ENCODE measurements around the gene ASAP2. TPM values are rescaled to one million over a fixed set of nuclear protein-coding genes. Genes with fewer than 3 reads are reported as not detected.

ASAP2 gene
- total and polyA plus RNA-seq, 9 of the 15 experiments (the other 6 are each of a cell fraction or from before 2014, with no cell fraction given) = 0.06 to 4.3 (median 3.1) TPM

DNA sequence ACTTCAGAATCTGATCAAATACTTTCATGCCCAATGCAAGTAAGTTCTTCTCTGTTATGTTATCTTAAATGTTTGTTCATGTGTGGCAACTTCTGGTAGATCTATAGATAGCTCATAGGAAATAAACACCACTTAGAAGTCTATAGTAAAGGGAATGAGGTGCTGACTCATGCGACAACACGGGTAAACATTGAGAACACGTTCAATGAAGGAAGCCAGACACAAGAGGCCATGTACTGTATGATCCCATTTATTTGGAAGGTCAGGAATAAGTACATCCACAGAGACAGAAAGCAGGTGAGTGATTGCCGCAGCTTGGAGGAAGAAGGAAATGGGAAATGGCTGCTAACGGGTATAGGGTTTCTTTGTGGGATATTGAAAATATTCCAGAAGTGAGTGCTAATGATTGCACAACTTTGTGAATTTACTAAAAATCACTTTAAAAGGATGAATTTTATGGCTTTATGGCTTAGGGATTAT lies 121.3 kb downstream of the ASAP2 start (continued):
- TF ChIP-seq, protein P1, sequence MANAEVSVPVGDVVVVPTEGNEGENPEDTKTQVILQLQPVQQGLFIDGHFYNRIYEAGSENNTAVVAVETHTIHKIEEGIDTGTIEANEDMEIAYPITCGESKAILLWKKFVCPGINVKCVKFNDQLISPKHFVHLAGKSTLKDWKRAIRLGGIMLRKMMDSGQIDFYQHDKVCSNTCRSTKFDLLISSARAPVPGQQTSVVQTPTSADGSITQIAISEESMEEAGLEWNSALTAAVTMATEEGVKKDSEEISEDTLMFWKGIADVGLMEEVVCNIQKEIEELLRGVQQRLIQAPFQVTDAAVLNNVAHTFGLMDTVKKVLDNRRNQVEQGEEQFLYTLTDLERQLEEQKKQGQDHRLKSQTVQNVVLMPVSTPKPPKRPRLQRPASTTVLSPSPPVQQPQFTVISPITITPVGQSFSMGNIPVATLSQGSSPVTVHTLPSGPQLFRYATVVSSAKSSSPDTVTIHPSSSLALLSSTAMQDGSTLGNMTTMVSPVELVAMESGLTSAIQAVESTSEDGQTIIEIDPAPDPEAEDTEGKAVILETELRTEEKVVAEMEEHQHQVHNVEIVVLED (CRISPR knock-in tag; IDR thresholded peaks at IDR 0.05) = no peak
- peak; percentile 34; the same call in 1 of the 2 replicates for TF ChIP-seq SMARCE1 (IDR thresholded peaks at IDR 0.05)
- TF ChIP-seq, protein P2, sequence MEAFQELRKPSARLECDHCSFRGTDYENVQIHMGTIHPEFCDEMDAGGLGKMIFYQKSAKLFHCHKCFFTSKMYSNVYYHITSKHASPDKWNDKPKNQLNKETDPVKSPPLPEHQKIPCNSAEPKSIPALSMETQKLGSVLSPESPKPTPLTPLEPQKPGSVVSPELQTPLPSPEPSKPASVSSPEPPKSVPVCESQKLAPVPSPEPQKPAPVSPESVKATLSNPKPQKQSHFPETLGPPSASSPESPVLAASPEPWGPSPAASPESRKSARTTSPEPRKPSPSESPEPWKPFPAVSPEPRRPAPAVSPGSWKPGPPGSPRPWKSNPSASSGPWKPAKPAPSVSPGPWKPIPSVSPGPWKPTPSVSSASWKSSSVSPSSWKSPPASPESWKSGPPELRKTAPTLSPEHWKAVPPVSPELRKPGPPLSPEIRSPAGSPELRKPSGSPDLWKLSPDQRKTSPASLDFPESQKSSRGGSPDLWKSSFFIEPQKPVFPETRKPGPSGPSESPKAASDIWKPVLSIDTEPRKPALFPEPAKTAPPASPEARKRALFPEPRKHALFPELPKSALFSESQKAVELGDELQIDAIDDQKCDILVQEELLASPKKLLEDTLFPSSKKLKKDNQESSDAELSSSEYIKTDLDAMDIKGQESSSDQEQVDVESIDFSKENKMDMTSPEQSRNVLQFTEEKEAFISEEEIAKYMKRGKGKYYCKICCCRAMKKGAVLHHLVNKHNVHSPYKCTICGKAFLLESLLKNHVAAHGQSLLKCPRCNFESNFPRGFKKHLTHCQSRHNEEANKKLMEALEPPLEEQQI (IDR thresholded peaks at IDR 0.05) = no peak
- no peak for TF ChIP-seq MTA3 (IDR thresholded peaks at IDR 0.05; ENCODE audit: borderline replicate concordance)
- TF ChIP-seq FOXJ2 (tag; IDR thresholded peaks at IDR 0.05) = peak; percentile 91
- TF ChIP-seq ZSCAN32 (CRISPR knock-in tag; IDR thresholded peaks at IDR 0.05) = no peak
- TF ChIP-seq, protein P3, sequence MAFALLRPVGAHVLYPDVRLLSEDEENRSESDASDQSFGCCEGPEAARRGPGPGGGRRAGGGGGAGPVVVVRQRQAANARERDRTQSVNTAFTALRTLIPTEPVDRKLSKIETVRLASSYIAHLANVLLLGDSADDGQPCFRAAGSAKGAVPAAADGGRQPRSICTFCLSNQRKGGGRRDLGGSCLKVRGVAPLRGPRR (CRISPR knock-in tag; IDR thresholded peaks at IDR 0.05) = no peak
- TF ChIP-seq YBX1 (IDR thresholded peaks at IDR 0.05) = no peak
- TF ChIP-seq ZNF324 (CRISPR knock-in tag; IDR thresholded peaks at IDR 0.05) = no peak
- no peak for TF ChIP-seq NCOA1 (IDR thresholded peaks at IDR 0.05; ENCODE audit: low read depth)
- peak; percentile 85 for TF ChIP-seq CEBPB (tag; IDR thresholded peaks at IDR 0.05)
- peak; percentile 71 for TF ChIP-seq ZNF316 (IDR thresholded peaks at IDR 0.05)
- 0 out of 2 replicates have a peak, but pooled peaks have one; percentile 20 for TF ChIP-seq JUN (IDR thresholded peaks at IDR 0.05; ENCODE audit: borderline replicate concordance, low read depth, low read length)
- TF ChIP-seq JUN (CRISPR knock-in tag; IDR thresholded peaks at IDR 0.05; ENCODE audit: borderline replicate concordance) = no peak
- TF ChIP-seq BHLHE40 (IDR thresholded peaks at IDR 0.05; ENCODE audit: low read length) = no peak
- peak; percentile 52; the same call in 1 of the 2 replicates for TF ChIP-seq JUND (IDR thresholded peaks at IDR 0.05; ENCODE audit: borderline replicate concordance, low read depth, low read length)
- TF ChIP-seq JUND (tag; IDR thresholded peaks at IDR 0.05; ENCODE audit: borderline replicate concordance, low read depth, low read length) = peak; percentile 33; the same call in 1 of the 3 replicates
- TF ChIP-seq FOSL1 (tag; conservative IDR thresholded peaks at IDR 0.05) = peak; percentile 83
- no peak for TF ChIP-seq BCOR (IDR thresholded peaks at IDR 0.05)
- no peak for TF ChIP-seq CCNT2 (IDR thresholded peaks at IDR 0.05; ENCODE audit: borderline replicate concordance, extremely low read depth, insufficient read length, low read depth, low read length)
- no peak for TF ChIP-seq MEF2A (IDR thresholded peaks at IDR 0.05; ENCODE audit: control insufficient read depth, low read depth, low read length)
- no peak for TF ChIP-seq ZNF384 (IDR thresholded peaks at IDR 0.05; ENCODE audit: low read depth, low read length)
- TF ChIP-seq, protein P4, sequence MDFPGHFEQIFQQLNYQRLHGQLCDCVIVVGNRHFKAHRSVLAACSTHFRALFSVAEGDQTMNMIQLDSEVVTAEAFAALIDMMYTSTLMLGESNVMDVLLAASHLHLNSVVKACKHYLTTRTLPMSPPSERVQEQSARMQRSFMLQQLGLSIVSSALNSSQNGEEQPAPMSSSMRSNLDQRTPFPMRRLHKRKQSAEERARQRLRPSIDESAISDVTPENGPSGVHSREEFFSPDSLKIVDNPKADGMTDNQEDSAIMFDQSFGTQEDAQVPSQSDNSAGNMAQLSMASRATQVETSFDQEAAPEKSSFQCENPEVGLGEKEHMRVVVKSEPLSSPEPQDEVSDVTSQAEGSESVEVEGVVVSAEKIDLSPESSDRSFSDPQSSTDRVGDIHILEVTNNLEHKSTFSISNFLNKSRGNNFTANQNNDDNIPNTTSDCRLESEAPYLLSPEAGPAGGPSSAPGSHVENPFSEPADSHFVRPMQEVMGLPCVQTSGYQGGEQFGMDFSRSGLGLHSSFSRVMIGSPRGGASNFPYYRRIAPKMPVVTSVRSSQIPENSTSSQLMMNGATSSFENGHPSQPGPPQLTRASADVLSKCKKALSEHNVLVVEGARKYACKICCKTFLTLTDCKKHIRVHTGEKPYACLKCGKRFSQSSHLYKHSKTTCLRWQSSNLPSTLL (IDR thresholded peaks at IDR 0.05) = no peak
- no peak for TF ChIP-seq RB1 (IDR thresholded peaks at IDR 0.05; ENCODE audit: low read depth)
- no peak for TF ChIP-seq ZC3H11A (IDR thresholded peaks at IDR 0.05; ENCODE audit: low read depth, low read length)
- TF ChIP-seq NFRKB (IDR thresholded peaks at IDR 0.05; ENCODE audit: low read depth) = no peak
